Omental fat pad (tissue), 4 donors: ENCODE results near the gene CXCR4. TPM values are rescaled to one million over a fixed set of nuclear protein-coding genes. Genes with fewer than 3 reads are reported as not detected.
A peak's percentile ranks its signal among the peaks of the same experiment; 100 is the strongest.

Source experiments
- ATAC-seq: fragments of 150-250 bp; one replicate; pipeline ENCODE4 v1.9.1; 2016; ENCODE audit warnings: mild to moderate bottlenecking, moderate library complexity; ENCODE audit not compliant: low FRiP score
- DNase-seq: peaks from one replicate; pipeline ENCODE4 v3.0.0-alpha.2; 2019; ENCODE audit warnings: low spot score
- total RNA-seq, 4 donors: library from RNA; depleted of rRNA; stranded (reverse); fragments of >200 nt; gene quantifications; one replicate each; pipeline ENCODE4 v1.1.0, GENCODE V29; 2016
- TF ChIP-seq, protein P1 (sequence below), 3 donors: fragments of 450-650 bp; IDR thresholded peaks; one replicate each; pipeline ENCODE4 v1.5.1; 2016 to 2017; ENCODE audit warnings: antibody characterized with exemption in 3 of 3, mild to moderate bottlenecking in 3 of 3, moderate library complexity in 2 of 3

Gene CXCR4
- total RNA-seq, 4 donors from 2014 or later: 29.6 to 61.1 (median 37.8) TPM

DNA sequence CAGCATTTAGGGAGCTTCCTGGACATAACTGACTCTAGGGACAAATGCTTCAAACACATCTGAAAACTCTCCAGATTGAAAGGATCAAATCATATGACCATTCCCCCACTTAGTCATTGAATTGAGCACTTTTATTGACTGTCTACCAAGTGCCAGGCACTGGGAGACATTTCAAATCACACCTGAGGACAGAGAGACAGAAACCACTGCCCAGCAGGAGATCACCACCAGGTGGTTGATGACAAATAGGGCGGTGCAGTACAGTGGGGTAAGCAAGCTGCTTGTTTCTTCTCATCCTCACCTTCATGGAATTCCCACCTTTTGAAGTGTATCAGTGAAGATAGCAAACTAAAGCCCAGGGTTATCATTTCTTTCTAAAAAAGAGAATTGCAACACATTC lies 19.0 kb upstream of the CXCR4 start:
- TF ChIP-seq, protein P1, sequence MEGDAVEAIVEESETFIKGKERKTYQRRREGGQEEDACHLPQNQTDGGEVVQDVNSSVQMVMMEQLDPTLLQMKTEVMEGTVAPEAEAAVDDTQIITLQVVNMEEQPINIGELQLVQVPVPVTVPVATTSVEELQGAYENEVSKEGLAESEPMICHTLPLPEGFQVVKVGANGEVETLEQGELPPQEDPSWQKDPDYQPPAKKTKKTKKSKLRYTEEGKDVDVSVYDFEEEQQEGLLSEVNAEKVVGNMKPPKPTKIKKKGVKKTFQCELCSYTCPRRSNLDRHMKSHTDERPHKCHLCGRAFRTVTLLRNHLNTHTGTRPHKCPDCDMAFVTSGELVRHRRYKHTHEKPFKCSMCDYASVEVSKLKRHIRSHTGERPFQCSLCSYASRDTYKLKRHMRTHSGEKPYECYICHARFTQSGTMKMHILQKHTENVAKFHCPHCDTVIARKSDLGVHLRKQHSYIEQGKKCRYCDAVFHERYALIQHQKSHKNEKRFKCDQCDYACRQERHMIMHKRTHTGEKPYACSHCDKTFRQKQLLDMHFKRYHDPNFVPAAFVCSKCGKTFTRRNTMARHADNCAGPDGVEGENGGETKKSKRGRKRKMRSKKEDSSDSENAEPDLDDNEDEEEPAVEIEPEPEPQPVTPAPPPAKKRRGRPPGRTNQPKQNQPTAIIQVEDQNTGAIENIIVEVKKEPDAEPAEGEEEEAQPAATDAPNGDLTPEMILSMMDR (IDR thresholded peaks at IDR 0.05): no peak
- DNase-seq (no peak), ATAC-seq (no peak)

DNA sequence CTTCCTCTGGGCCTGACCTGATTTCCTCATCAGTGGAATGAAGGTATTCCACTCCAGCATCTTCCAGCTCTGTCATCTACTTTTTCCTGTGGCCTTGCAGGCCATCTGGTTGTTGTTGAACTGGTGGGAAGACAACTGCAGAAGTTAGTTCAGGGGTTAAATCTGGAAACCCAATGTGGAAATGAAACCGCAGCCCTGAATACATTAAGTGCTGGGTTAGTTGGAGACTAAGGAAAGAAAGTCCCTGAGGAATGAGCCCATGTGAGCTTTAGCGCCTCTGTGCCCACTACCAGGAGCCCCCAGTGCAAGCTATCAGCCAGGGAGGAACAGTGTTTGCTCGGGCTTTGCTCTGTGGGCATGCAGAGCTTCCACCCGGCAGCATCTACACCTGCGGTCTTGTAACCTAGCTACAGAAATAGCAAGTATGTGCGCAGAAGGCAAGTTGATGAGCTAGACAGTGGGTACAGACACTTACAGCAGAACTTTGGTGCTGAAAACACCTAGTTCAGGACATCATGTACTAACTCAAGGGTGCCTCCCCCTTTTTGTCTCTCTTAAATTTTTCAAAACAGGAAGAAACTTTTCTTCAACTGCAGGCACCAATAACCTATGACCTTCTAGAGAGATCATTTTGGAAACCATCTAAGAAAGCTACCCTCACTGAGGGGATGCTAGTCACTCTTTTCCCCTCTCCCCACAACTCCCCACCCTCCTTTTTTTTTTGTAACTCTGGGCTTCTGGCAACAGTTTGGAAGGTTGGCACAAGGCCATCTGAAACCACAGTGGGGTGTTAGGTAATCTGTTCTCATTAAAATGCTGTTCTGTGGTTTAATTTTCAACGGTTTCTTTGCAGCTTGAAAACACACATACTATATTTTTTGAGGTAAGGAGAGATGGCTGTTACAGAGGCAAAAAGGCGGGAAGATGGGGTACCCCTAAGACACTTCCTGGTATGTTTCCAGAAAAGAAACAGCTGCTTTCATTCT lies 18.3 kb upstream of the CXCR4 start:
- peak; percentile 34 for ATAC-seq
- TF ChIP-seq, protein P1 (IDR thresholded peaks at IDR 0.05): no peak
- DNase-seq: no peak

DNA sequence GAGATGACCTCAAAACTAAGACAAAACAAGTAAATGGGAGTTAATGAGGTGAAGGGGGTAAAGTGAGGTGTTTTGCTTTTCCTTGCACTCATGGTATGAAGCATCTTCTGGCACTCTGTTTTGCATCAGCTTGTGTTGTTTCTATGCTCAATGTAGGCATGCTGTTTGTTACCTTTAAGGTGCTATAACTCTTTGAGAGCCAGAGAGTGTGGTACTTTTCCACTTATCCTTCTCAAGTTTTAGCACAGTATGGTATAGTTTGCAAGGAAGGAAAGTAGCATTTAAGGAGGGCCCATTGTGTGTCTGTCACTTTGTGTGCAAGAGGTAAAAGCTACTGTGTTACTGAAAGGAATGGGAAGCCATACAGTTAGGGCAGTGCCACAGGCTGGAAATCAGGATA lies 17.5 kb upstream of the CXCR4 start:
- TF ChIP-seq, protein P1 (IDR thresholded peaks at IDR 0.05): no peak
- no peak for ATAC-seq
- no peak for DNase-seq

DNA sequence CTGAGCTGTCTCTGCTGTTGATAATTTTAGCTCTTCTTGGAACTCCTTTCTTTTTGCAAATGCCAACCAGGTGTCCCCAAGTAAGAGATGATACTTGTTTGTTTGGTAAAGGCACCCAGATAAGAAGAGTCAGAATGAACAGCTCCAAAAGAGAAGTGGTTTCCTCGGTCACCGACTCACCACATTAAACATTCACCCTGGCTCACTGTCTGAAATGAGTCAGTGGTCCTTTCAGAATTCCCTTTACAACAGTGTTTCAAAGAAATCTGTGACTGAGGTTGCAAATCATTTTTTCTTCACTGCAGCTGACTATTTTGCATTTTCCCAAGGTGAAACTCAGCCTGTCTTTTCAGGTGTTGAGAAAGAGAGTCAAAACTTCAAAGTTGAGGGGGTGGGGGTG lies 16.2 kb upstream of the CXCR4 start:
- ATAC-seq (no peak), DNase-seq (no peak)
- TF ChIP-seq, protein P1 (IDR thresholded peaks at IDR 0.05): no peak

DNA sequence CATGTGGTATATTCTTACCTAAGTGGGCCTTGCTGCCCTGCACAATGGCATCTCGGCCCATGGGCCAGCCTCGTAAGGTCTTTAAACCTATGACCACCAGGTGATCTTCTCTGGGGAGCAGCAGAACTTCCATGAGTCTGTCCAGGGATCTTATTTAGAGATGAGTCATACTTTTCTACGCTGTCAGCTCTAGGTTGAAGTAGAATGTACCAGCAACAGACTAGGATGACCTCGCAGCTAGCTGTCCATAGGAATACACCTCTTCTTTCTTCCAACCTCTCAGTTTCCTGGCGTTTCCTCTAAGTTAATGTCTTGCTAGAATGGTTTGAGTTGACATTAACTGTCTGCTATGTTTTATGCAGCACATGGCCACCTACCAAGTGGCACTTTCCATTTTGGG lies 15.6 kb upstream of the CXCR4 start:
- ATAC-seq (no peak), DNase-seq (no peak)
- TF ChIP-seq, protein P1 (IDR thresholded peaks at IDR 0.05): no peak

DNA sequence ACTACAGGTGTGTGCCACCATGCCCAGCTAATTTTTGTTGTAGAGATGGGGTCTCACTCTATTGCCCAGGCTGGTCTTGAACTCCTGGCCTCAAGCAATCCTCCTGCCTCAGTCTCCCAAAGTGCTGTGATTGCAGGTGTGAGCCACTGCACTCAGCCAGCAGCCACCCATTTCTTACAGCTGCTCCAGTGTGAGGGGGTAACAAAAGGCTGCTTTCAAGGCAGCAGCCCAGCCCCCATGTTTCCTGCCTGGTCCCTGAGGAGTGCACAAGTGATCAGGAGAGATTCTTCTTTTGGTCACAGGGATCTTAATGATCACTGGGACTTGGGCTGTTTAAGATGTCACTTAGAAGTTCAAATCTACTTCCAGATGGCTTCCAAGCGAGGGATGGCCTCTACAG lies 15.2 kb upstream of the CXCR4 start:
- DNase-seq: no peak
- ATAC-seq: no peak
- TF ChIP-seq, protein P1 (IDR thresholded peaks at IDR 0.05): no peak

DNA sequence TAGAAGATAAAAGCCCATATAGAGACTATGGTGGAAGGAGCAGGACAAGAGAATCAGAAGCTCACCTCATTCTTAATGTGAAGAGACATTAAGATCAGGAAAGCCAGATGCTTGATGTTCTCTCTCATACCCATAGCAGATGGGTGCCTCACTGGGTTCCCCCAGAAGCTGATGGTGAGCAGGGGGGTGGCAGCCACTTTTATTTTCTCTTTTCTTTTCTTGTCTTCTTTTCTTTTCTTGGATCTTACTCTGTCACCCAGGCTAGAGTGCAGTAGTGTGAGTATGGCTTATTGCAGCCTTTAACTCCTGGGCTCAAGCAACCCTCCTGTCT lies 14.8 kb upstream of the CXCR4 start:
- TF ChIP-seq, protein P1 (IDR thresholded peaks at IDR 0.05): no peak
- ATAC-seq: no peak

More for the DNA sequence above, 14.8 kb upstream of the CXCR4 start:
- DNase-seq: no peak
